HG03342 (cell line): ENCODE data around the gene ACE.

ENCODE experiments used
- ATAC-seq: cut with Tn5 transposase; IDR thresholded peaks from one replicate; pipeline ENCODE4 v1.9.1; 2021; ENCODE audit warnings: mild to moderate bottlenecking, moderate library complexity; ENCODE audit not compliant: unreplicated experiment

Gene ACE

GRCh38 chr17:63476854-63477479 is at the start of gene ACE:
TSS of gene ACE (plus strand) at chr17:63477061. CDS start at chr17:63477095, 34 bp downstream.
- peak; percentile 55 for ATAC-seq

- no peak for ATAC-seq
These were observed 47.1 kb upstream of the ACE start for GRCh38 chr17:63429766-63430165.

DNA sequence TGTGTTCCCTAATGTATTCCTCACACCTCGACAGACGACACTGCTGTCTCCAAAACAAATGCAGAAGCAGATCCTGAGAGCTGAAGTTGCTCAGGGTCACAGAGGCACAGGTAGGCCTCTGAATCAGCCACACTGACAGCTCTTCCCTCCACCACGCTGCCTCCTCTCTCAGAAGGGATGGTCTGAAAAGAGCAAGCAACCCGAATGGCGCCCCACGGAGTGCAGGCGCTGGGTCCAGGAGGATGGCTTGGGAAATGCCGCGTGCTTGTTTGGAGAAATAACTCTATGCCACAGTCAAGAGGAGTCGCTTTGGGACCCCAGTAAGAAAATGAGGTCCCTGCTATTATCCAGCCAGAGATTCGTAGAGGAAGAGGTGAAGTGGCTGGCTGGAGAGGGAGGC is 46.6 kb upstream of the ACE start:
- ATAC-seq, result no peak

GRCh38 chr17:63431618-63431938 is 45.3 kb upstream of the ACE start:
- ATAC-seq, result no peak

- ATAC-seq, result no peak
These were observed 44.7 kb upstream of the ACE start for GRCh38 chr17:63431939-63432804.

DNA sequence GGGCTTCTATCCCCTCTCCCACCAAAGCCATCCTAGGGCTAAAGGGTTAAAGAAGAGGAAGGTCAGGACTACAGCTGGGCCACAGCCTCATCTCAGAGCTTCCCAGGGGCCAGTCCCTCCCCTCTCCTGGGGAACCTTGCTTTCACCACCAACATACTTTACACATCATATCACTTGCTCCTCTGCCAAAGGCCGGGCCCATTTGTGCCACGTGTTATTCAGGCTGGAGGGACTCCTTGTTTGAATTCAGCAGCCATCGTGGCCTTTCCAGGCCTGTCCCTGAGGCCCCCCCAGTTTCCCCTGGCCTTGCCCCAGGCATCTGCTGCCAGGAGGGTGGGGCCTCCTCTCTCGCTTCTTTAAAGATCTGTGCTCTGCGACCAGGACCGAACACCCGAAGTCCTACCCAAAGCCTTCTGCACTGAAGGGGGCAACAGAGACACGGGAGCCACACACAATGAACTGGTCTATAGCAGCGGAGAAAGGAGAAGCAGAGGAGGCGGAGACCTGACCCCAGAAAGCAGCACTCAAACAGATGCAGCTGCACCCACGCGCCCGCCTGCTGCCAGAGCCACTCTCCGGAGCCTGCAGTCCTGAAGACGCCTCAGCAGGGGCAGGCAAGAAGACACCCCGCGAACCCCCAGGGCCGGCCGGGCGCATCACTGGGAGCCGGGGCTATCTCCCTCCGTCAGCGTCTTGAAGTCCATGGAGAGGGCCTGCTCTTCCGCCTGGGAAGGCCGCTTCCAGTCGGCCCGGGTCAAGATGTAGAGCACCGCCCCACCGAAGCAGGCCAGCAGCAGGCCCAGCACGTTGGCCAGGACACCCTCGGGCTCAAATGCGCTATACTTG is 42.9 kb upstream of the ACE start:
- no peak for ATAC-seq

DNA sequence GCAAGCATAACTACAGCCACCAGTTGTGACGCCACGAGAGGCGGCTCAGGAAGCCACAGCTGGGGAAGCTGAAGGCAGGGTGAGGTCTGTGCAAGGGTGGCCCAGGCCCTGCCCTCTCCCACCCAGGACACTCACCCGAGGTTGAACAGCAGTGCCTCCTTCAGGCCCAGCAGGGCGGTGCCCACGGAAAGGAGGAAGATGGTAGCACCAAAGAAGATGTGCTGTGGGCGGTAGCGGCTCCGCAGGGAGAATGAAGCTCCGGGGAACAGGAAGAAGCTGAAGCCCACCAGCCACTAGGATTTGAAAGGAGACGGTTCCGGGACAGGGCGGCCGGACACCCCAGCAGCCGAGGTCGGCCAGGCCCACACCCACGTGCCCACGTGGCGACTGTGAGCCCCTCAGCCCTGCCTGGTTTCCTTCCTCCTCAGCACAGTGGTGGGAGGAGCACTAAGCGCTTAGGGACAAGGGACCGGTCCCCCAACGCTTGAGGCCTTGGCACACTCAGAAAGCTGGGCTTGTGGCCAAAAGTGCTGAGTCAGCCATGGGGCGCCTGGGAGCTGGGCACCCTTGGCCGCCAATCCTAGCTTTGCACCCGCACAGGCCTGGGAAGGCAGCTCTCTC is 41.8 kb upstream of the ACE start:
- no peak for ATAC-seq

DNA sequence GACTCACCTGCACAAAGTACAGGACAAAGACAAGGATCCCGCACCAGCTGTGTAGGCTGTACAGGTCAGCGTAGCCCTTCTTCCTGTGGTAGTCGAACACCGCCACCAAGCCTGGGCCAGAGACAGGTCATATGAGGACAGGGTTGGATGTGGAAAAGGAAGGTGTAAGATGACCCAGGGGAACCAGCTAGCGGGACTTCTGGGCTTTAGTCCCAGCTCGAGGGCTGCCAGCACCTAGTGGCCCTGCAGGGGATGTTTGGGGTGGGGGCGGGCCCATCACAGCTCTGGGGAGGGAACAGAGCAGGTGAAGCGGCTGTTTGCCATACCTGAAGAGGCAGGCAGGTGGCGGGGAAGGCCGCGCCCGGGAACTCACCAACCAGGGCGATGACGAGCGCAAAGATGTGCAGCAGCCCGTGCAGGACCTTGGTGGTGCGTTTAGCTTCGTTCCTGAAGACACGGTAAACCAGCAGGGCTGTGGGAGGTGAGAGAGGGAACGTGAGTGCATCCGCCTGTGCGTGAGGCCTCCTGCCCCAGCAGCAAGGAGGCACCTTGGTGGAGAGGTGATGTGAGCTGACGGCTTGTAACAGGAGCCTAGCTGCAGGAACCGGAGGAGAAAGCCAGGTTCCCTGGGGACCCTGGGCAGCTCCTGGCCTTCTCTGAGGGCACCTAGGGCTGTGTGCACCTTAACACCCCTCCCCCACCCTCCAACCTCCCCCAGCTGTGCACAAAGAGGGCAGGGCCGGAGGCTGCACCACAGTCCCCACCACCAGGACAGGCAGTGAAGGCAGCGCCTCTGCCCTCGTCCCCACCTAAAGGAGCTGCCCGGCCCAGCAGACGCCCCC is 41.0 kb upstream of the ACE start:
- no peak for ATAC-seq

GRCh38 chr17:63436523-63437110 is 40.2 kb upstream of the ACE start:
- ATAC-seq, result no peak

DNA sequence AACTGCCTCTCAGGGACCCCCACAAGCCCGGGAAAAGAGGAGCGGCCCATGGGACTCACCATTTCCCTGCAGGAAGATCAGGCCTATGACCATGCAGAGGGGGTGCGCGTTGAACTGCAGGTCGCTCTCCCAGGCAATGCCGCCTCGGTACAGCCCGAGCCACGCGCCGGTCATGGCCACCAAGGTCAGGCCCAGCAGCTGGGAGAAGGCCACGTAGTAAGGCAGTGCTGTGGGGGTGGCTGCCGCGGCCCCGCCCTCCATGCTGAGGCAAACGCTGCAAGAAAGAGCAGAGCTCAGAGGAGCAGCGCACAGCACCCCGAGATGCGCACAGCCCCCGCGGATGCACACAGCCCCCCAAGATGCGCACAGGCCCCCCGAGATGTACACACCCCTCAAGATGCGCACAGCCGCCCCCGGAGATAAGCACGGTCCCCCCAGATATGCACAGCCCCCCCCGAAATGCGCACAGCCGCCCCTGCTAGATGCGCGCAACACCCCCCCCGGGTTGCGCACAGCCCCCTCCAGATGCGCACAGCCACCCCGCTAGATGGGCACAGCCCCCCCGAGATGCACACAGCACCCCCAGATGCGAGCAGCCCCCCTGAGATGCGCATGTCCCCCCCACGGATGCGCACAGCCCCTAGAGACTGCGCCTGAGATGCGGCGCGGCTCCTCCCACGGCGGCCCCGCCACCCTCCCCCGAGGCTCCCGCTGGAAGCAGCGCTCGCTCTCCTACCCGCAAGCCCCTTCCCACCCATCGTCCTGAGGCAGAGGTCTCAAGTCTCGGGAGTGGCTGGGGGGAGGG is 39.4 kb upstream of the ACE start:
- no peak for ATAC-seq

DNA sequence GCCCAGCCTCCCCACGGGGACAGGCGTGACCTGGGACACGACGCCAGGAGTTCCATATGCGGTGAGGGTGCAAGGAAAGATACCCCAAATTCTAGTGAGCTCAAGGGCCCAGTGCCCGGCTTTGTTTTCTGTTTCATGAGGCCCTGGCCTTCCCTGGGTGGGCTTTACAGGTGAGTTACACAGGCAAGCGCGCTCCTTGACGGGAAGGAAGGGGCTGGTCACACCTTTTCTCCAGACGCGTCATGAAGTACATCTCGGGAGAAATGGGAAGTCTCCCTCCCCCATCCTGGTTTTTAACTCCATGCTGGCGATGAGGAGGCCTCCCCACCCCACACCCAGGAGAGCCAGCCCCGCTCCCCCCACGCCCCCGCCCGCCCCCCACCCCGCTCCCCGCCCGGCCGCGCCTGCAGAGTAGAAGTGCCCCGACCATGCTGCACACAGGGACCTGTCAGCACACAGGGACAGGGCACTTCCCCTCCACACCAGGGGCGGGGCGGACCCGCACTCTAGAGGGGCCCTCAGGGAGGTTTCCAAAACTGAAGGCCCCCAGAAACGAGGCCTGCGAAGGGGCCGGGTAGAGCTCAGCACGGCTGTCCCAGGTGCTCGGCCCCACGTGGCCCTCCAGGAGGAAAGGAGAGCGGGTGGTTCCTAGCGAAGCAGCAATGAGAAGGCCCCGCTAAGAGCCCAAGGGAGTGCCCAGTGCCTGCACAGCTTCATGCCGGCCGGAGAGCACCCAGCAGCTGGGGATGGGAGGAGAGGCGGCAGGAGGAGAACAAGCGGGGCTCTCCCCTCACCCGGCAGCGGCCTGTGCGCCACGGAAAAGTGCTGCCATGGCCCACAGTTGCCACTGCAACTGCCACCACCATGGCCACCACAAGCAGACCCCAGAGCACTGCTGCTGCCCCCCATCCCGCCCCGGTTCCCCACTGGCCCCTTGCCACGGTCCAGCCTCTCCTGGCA is 38.5 kb upstream of the ACE start:
- no peak for ATAC-seq

- ATAC-seq, result no peak
These were observed 37.2 kb upstream of the ACE start for GRCh38 chr17:63439687-63440086.

DNA sequence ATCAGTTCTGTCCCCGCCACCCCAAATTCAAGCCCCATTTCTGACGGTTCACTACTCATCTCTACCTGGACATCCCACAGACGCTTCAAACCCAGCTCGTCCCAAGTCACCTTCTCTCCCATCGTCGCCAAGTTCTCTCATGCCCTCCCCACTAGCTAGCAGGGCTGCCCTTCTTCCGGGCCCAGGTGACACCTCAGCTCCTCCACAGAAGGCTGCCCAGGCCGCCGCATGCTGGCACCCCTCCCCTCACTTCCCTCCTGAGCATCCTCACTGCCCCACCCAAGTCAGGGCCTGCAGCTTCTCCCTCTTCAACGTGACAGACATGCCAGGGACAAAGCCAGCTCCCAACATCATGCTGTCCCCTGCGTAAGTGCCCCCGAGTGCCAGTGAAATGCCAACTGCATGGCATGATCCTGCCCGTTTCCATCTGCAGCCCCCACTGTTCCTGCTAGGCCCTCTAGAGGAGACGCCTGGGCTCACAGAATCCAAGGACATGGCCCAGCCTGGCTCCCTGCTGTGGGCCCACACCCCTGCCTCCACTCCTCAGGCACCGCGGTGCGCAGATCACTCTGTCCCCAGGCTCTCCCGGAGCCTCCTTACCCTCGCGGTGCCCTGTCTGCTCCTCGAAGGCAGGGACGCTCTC is 36.6 kb upstream of the ACE start:
- no peak for ATAC-seq

- no peak for ATAC-seq
These were observed 36.0 kb upstream of the ACE start for GRCh38 chr17:63440770-63441335.

DNA sequence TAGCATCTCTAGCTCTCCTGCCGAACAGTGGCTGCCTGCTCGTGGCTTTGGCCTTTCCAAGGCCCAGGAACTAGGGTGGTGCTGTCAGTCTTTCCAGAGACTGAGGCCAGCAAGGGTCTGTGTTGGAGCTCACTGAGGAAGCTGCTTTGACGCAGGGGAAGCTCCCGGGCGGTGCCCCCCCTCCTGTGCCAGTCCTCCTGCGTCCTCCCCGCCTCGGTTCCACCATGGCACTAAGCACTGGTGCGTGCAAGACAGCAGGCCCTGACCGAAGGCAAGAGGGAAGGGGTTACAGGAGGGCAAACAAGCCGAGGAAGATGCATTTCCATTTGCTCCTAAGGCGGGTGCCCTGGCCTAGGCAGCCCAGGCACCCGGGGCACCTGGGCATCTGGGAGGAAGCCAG is 35.2 kb upstream of the ACE start:
- ATAC-seq, result no peak

DNA sequence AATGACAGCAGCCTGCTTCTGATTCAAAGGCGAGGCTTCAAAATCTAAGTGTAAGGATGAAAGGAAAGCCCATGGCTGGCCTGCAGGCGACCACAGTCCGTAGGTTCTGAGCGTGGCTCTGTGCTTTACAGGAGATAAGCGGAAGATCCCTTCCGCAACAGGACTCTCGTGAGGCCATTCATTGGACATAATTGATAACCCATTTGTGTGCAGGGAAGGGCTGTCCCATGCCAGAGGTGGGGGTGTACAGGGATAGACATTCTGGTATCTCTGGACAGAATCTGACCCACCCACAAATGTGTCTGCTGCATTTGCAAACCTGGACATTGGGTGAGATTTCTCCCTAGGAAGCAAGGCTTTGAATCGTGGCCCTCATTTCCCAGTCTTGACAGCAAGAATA is 34.8 kb upstream of the ACE start:
- ATAC-seq, result no peak

- no peak for ATAC-seq
These were observed 34.3 kb upstream of the ACE start for GRCh38 chr17:63442549-63443035.
